GM18861 (cell line): ENCODE results near the gene NDUFAB1.
"Not testable (repeated sequence)": the region's sequence is repeated elsewhere in the genome, so short reads cannot be mapped to it uniquely, and the experiment has no call there.

Experiments
- ATAC-seq: cut with Tn5 transposase; IDR thresholded peaks from one replicate; pipeline ENCODE4 v1.9.1; 2021; ENCODE audit not compliant: unreplicated experiment

Gene NDUFAB1

GRCh38 chr16:23556881-23557778, 39.0 kb downstream of the NDUFAB1 start, which contains the start of the genes EARS2 and UBFD1:
TSS of gene EARS2 (minus strand) at chr16:23557350. CDS start at chr16:23557343, 7 bp downstream.
TSS of gene UBFD1 (plus strand) at chr16:23557727. CDS start at chr16:23557743, 16 bp downstream.
- ATAC-seq: peak; percentile 82

- no peak for ATAC-seq
Measured at GRCh38 chr16:23554536-23554935, 41.6 kb downstream of the NDUFAB1 start.

- no peak for ATAC-seq
Measured at GRCh38 chr16:23552161-23552560, 44.0 kb downstream of the NDUFAB1 start.

GRCh38 chr16:23549938-23550337, 46.2 kb downstream of the NDUFAB1 start:
- no peak for ATAC-seq

GRCh38 chr16:23544436-23544835, 51.7 kb downstream of the NDUFAB1 start:
- no peak for ATAC-seq

GRCh38 chr16:23540817-23541178, 55.3 kb downstream of the NDUFAB1 start:
- not testable (repeated sequence) for ATAC-seq

GRCh38 chr16:23539984-23540816, 55.9 kb downstream of the NDUFAB1 start:
- ATAC-seq: no peak

- no peak for ATAC-seq
Measured at GRCh38 chr16:23538919-23539278, 57.2 kb downstream of the NDUFAB1 start.

- ATAC-seq: no peak
Measured at GRCh38 chr16:23537390-23537789, 58.7 kb downstream of the NDUFAB1 start.

- ATAC-seq: no peak
Measured at GRCh38 chr16:23535901-23536300, 60.2 kb downstream of the NDUFAB1 start.

- no peak for ATAC-seq
Measured at GRCh38 chr16:23534868-23535860, 61.0 kb downstream of the NDUFAB1 start.

- no peak for ATAC-seq
Measured at GRCh38 chr16:23532448-23532847, 63.7 kb downstream of the NDUFAB1 start.
